Choroid plexus epithelial cell (primary cell): ENCODE data around the gene HDDC3.

Experiments
- DNase-seq: peaks from one replicate; pipeline ENCODE4 v3.0.0-alpha.2; 2010; ENCODE audit warnings: low read depth
- H3K4me3 ChIP-seq: 2 replicates; pipeline ENCODE4 v1.5.1; 2011; ENCODE audit warnings: low read depth, mild to moderate bottlenecking, control low read depth, low read length, moderate library complexity
- CTCF ChIP-seq: conservative IDR thresholded peaks from 2 replicates; pipeline ENCODE4 v1.5.1; 2011; ENCODE audit warnings: low read depth, mild to moderate bottlenecking, control low read depth, inconsistent platforms, low read length, moderate library complexity

Gene HDDC3

DNA sequence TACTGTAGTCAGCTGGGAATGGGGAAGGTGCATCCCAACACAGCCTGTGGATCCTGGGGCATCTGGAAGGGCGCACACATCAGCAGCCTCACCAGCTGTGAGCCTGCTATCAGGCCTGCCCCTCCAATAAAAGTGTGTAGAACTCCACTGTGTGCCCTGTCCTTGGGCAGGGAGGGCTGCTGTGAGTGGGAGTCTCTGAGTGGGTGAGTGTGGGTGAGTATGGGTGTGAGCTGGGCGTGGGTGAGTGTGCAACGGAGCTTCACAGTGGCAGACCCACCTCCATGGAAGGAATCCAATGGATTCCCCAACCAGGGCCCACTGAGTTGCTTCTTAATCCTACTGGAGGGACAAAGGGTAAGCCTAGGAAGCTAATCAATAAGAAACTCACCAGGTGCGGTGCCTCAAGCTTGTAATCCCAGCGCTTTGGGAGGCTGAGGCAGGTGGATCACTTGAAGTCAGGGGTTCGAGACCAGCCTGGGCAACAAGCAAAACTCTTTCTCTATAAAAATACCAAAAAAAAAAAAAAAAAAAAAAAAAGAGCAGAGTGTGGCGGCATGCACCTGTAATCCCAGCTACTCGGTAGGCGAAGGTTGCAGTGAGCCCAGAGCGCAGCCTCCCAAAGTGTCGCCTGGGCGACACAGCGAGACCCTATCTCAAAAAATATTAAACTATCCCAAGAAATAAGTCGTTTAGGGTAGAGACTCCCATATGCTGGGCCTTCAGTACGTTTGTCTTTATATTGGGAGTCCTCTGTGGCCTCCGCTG, 21.8 kb upstream of the HDDC3 start:
- no peak for DNase-seq
- H3K4me3 ChIP-seq = peak overlapping the region; percentile 94
- TF ChIP-seq CTCF = no peak

- no peak overlapping the region for H3K4me3 ChIP-seq
- no peak for DNase-seq
- TF ChIP-seq CTCF = no peak
These were observed 20.7 kb upstream of the HDDC3 start for GRCh38 chr15:90952901-90953677.

DNA sequence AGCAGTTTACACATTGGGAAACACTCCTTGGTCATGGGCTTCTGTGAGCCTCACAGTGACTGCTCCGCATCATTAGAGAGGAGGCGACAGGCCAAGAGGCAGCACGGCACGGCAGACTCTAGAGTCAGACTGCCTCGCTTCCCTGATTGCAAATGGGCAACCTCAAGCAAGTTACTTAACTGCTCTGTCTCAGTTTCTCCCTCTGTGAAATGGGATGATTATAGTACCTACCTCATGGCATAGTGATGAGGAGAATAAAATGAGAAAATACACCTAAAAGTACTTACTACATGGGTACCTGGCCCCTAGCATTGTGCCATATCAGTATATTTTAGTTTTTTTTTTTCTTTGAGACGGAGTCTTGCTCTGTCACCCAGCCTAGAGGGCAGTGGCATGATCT, 18.3 kb upstream of the HDDC3 start:
- no peak for DNase-seq
- H3K4me3 ChIP-seq = no peak overlapping the region
- TF ChIP-seq CTCF = no peak

DNA sequence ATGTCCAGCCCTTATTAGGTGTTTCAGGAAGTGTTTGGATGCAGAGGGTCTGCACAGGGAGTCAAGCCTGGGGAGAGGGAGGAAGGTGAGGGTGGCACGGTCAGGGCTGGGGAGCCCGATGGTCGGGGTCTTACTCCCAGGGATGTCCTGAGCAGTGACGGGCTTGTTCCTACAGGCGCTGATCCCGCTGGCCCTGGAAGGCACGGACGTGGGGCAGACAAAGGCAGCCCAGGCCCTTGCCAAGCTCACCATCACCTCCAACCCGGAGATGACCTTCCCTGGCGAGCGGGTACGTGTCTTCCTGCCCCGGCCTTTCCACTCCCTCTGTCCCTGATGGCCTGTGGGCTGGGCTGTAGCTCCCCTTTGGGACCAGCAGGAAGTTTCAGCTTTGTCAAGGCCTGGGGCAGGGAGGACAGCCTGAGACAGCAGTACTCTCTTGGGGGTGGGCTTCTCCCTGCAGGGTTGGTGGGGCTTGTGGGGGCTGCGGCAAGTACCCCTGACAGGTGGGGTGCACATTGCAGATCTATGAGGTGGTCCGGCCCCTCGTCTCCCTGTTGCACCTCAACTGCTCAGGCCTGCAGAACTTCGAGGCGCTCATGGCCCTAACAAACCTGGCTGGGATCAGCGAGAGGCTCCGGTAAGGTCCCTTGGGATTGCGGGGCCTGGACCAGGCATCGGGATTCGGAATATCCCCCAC, 17.8 kb upstream of the HDDC3 start:
- no peak overlapping the region for H3K4me3 ChIP-seq
- no peak for DNase-seq
- TF ChIP-seq CTCF = no peak

- TF ChIP-seq CTCF = no peak
- DNase-seq = no peak
- no peak overlapping the region for H3K4me3 ChIP-seq
These were observed 16.2 kb upstream of the HDDC3 start for GRCh38 chr15:90948506-90948905.

- no peak for DNase-seq
- TF ChIP-seq CTCF = no peak
- H3K4me3 ChIP-seq = no peak overlapping the region
These were observed 15.4 kb upstream of the HDDC3 start for GRCh38 chr15:90947577-90948357.
